ENCODE data around the gene CDK4.
A peak's percentile ranks its signal among the peaks of the same experiment; 100 is the strongest.

The CDK4 gene

DNA sequence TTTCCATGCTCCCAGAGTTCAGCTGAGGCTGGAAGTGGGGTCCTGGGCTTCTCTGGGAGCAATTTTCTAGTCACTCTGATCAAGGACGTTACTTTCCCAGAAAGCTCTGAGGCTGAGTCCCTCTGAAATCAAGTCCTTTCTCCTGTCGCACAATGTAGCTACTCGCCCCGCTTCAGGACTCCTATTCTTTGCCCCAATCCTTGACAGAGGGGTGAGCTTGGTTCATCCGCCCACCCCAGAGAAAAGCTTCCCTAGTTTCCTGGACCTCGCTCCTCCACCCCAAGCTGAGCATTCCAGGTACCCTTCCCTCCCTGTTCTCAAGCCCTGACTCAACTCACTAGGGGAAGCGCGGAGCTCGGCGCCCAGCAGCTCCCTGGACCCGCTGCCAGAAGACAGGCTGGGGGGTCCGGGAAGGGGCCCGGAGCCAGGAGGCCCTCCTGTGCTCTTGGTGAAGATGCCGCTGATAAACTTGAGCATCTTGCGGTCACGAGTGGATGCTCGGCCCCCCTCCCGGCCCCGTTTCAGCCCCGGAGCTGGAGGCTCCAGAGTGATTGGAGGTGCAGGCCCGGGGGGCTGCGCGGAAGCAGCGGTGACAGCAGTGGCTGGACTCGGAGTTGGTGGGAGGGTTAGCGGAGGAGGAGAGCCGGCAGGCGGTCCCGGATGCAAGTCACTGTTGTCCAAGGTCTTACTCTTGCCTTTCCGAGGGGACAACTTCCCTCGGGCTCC lies 15.2 kb downstream of the CDK4 start:
- peak; percentile 48 for DNase-seq

- peak; percentile 74 for DNase-seq
These were observed 16.0 kb downstream of the CDK4 start for GRCh38 chr12:57735952-57736740.

DNA sequence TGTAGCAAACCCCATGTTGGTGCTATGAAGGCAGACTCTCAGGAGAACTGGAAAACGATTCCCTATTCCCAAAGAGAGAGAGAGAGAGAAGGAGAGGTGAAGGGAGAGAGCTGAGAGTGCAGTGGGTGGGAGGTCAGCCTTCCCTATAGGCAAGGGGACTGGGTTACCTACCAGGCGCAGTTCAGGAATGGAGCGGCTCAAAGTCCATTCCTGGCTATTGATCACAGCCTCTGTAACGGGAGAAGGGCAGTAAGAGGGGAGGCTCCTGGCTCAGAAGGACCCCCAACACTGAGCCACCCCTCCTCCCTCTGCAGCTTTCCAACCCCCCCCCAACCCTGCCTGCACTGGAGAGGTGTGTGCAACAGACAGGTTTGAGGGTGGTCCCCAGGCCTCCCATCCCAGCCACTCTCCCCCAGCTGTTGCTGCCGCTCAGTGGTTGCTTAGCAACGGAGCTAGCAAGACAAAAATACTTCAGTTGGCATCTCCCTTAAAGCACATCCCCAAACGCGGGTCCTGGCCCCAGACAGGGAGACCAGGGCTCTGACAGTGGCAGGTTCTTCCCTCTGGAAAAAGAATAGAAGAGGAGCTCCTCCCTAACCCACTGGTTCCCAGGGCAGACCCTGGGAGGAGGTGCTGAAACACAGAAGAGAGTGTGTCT lies 16.8 kb downstream of the CDK4 start:
- DNase-seq = peak; percentile 73

- DNase-seq = no peak
These were observed 17.5 kb downstream of the CDK4 start for GRCh38 chr12:57734591-57734990.

- DNase-seq = no peak
These were observed 18.2 kb downstream of the CDK4 start for GRCh38 chr12:57733928-57734327.

DNA sequence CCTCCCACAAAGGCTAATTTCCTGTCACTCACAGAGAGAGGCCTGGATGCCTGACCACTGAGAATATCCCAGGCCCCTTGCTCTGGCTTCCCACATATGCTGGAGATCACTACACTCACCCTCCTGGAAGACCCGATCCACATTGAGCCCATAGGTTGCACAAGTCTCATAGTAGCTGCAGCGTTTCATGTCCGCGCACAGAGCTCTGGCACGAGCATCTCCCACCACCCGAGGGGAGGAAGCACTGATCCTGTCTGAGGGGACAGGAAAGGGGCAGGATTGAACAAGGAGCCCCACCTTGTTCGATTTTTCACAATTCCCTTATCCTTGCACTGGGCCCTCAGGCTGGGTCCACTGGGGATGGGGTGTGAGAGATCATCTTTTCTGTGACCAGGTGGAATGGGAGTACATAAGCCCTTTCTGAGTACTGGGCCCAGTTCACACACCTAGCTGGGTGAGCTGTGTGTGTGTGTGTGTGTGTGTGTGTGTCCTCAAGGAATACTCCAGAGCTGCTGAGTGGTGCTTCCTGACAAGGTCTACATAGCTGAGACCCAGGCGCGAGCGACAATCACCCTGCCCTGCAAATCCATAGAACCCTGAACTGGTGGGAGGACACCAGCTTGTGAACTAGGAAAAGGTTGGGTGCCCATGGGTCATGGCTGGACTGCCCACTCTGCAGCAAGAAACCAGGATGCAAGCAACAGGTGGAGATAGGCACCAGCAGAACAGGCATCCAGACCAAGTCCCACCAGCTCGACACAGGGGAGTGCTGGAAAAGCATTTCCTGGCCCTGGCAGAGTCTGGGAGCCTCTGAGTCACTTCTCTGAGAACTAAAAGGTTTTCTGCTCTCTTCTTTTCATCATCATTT lies 19.1 kb downstream of the CDK4 start:
- DNase-seq = no peak

GRCh38 chr12:57732270-57732669 lies 19.8 kb downstream of the CDK4 start:
- no peak for DNase-seq

DNA sequence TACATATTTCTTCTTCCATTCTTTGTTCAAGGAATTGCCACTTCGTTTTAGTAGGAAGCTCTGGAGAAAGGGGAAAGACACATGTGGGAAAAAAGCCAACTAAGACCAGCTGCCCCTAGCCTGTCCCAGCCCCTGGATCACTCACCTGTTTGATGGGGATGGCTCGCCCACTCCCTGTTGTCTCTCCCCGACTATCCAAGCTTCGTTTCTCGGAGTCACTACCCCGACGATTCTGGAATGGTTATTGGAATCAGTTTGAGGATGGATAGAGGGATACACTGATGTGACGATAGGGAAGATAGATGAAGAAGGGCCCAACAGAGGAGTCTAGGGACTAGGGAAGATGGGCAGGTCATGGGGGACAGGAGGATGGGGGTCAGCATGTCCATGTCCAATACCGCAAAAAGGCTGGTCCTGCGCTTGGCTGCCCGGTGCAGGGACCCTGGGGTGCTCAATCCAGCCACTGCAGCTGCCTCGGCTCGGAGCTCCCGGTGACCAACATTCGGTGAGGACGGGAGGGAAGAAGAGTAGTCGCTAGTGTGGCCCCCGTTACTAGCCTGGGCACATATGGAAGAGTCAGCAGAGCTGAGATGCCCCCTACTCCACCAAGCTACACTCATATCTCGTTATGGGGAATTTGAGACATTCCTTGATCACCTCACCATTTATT lies 20.6 kb downstream of the CDK4 start:
- no peak for DNase-seq

DNA sequence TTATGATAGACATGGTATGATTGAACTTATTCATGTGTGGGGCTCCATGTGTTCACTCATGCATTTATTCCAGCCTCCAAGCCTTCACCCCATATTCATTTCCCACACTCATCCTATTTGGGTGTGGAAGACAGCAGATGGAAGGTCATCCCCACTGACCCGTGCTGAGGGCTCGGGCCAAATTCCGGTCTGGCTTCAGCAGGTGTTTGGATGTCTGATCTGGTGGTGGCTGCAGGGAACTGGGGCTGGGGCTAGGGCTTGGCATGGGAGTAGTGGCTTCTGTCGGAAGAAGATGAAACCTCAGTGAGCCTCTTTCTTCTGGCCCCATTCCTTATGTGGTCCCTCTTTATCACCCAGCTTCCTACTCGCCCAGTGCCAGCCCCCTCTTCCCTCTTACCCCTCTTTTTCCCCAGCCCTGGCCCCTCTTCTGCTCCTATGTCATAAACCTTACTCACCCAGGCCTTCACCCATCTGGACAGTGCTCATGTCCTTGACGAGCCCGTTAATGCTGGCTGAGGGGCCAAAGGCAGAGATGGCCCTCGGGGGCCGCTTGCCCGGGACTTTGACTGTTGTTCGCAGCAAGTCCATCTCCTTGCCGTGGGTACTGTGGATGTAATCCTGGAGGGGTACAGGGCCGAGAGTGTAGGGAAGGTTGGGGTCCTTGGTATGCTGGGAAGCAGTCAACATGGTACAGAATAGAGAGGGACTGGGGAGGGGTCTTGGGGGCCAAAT lies 21.6 kb downstream of the CDK4 start:
- no peak for DNase-seq

DNA sequence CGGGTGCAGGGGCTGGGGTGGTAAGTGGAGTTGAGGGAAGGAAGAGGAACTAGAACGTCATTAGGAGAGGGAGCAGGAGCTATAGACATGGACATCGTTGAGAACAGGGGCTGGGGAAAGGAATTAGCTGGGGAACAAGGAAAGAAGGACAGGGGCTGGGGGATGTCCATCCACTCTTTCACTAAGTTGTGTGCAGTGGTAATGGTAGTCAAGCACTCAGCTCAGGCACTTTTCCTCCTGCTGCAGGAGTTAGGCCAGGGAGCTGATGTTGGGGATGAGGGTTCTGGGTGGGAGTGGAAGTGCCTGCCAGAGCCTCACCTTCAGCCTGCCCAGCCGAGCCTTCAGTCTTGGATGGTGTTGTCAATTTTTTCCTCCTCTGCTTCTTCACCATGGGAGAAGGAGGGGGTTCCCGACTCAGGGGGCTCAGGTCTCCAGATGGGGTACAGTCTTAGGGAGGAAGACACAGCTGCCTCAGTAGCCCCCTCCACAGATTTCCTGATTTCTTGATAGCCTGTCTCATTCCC lies 22.7 kb downstream of the CDK4 start:
- DNase-seq = no peak

- DNase-seq = peak; percentile 48
These were observed 24.2 kb downstream of the CDK4 start for GRCh38 chr12:57727758-57728395.

- no peak for DNase-seq
These were observed 25.0 kb downstream of the CDK4 start for GRCh38 chr12:57726884-57727757.

DNA sequence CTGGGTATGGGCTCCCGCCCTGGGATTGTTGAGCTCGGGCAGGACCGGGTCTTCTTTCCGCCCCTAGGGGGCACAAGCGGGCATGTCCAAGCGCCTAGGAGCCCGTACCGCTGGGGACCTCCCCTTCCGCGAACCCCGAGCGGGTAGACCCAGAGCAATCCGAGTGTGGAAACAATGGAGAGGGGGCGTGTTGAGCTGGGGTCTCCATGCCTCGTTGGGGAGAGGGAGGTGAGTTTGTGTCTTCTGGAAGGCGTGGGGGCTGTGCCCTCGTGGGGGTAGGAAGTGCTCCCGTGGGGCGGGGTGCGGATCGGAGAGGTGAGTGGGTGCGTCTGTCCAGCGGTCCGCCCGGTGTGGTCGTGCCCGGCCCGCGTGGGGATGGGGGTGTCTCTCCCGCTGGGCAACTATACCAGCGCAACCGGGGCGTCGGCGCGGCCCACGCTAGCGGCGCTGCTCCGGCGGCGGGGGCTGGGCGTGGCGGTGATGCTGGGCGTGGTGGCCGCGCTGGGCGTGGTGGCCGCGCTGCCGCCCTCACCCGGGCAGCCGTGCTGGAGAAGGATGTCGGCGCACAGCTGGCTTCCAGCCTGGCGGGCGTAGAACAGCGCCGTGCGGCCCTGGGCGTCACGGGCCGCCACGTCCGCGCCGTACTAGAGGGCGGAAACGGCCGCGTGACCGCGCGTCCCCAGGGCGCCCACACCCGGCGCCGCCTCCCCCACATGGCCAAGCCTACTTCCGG lies 25.8 kb downstream of the CDK4 start:
- DNase-seq = peak; percentile 92

DNA sequence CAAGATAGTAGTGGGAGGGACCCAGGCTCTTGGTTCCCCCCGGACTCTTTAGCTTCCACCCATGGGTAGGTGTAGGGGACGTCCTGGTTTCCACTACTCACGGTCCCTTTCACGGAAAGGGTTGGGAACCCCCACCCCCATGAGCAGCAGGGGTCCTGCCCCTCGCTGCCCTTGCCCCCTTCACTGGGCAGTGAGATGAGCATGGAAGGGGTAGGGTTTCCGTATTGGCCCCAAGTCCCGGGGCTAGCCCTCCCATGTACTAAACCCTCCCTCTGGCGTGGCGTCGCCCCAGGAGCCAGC lies 26.3 kb downstream of the CDK4 start:
- no peak for DNase-seq

DNA sequence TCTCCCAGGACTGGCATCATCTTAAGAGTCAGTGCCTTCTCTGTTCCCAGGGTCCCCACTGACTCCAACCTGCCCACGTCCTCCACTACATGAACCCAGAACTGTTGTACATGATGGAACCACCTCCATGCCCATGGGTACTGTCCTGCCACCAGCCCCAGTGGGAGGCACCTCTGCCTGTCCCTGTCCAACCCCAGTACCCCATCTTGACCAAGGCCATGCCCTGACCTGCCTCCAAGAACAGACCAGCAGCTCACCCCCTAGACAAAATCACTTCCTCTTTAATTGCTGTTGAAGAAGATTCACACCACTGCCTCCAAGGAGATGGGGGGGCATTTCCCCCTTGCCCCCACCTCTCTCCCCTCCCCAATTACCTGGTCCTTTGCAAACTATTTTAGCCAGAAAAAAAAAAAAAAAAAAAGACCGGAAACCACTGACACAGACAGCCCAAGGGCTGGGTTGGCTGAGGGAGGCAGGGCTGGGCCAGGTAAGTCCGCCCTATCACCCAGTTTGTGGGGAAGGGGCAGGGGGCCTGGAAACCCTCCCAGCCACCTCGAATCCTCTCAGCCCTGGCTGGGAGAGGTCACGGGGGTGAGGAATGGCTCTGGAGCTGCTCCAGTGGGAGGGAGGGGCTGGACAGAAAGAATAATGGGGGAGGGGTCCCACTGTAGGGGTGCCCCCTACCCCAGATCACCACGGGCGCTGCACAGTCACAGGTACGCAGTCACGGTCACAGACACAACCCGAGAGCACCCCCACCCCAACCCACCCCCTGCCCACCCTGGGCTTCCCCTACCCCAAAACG lies 27.0 kb downstream of the CDK4 start:
- no peak for DNase-seq

DNA sequence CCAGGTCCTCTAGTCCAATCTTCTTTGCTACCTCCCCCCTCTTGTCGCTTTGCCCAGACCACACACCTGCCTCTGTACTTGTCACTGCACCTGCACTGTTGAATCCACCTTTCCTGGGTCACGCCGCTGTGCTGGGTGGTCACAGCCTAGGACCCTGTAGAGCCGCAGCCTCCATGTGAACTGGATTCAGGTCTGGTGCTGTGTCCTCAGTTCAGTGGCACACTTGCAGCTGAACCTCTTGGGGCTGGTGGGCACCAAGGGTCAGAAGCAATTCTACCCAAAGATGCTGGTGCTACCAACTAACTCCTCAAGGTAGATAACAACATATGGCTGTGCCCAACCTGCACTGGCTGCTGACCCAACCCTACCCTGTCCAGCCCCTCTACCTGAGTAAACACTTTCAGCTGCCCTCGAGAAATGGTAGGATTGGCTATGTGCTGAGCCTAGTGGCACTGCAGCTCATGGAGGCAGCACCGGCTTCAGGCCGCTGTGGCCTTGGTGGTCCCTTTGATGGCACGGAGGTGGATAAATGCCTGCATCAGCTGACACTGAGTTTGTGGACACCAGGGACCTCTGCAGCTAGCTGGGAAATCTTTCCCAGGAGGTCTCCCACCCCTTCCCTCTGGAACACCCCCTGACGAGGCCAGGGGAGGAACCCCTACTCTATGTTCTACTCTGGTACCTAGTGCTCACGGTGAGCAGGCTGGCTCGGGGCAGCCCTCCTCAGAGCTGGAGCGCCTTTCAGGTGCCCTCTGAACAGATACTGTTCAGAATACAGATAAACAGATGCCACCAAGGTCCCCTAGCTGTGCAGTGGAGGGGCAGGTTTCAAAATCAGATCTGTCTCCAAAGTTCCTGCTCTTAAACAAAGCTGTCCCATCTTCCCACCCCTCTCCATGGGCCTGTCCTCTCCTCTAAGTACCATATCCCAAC lies 27.8 kb downstream of the CDK4 start:
- no peak for DNase-seq

DNA sequence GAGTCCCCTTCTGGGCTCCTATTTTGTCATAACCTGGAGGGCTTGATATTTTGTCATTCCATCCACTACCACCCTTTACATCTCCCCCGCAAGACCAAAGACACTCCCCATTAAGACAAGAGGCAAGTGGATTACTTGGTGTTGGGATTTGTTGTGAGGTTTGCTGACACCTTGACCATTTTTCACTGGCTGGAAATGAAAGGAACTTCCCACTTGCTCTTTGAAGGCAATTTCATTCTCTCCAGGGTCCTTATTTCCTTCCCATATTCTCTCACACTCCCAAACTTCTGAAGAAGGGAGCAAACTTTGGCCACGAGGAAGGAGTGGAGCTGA lies 28.5 kb downstream of the CDK4 start:
- no peak for DNase-seq

All from eye (tissue), 1 donor.